HepG2 (cell line): Measurements from ENCODE around the gene GRB2. TPM values are rescaled to one million over a fixed set of nuclear protein-coding genes. Genes with fewer than 3 reads are reported as not detected.

Source experiments
- ATAC-seq: fragments of 200-7000 bp; cut with Tn5 transposase; 3 replicates; pipeline ENCODE4 v1.9.1; 2020; ENCODE audit warnings: mild to moderate bottlenecking, moderate library complexity
- BruUV-seq: library from RNA; stranded (reverse); fragments of 400-500 nt; replicated peaks from 2 replicates; lab custom pipeline; 2021; lab: Mats Ljungman, UMichigan
- CTCF ChIA-PET: fragments of 300-600 bp; formaldehyde crosslinking; extraction: SDS; loops from one replicate; lab custom pipeline; 2021; ENCODE audit warnings: low total read pairs, inconsistent platforms, low intra/inter-chr PET ratio; lab: Yijun Ruan, JAX
- POLR2A ChIA-PET: fragments of 350-600 bp; sonication (Branson Sonifier 250); formaldehyde crosslinking; loops from one replicate; lab custom pipeline; 2020; ENCODE audit warnings: antibody characterized with exemption, inconsistent platforms; lab: Yijun Ruan, JAX
- DNase-seq: peaks from one replicate; pipeline ENCODE4 v3.0.0-alpha.2; 2015; ENCODE audit warnings: low spot score
- FAIRE-seq: peaks from 3 replicates; lab custom pipeline; 2011; peaks lifted over from hg19 to GRCh38; lab: Jason Lieb, UNC
- H2AFZ ChIP-seq: one replicate; pipeline ENCODE4 v1.6.1; 2011; ENCODE audit warnings: low read length, inconsistent platforms
- H3K27ac ChIP-seq: fragments of 300-600 bp; 3 replicates; pipeline ENCODE4 v1.8.0; 2011; ENCODE audit warnings: mixed run types, mild to moderate bottlenecking, mixed read lengths, low read length, inconsistent platforms; ENCODE audit not compliant: insufficient read depth; ENCODE audit errors: extremely low read length
- H3K27me3 ChIP-seq, 2 experiments: fragments of 200-600 bp in 1 of 2; 2 replicates in 1 of 2; 3 replicates in 1 of 2; pipeline versions ENCODE4 v1.6.0 to v1.8.0; 2011; ENCODE audit warnings: low read length in 2 of 2, mild to moderate bottlenecking in 2 of 2, moderate library complexity in 2 of 2, inconsistent platforms in 1 of 2; ENCODE audit not compliant: insufficient read depth in 2 of 2, control insufficient read depth in 1 of 2
- H3K36me3 ChIP-seq, 2 experiments: fragments of 200-600 bp in 1 of 2; replicated peaks in 1 of 2; 2 replicates in 1 of 2; 3 replicates in 1 of 2; pipeline versions ENCODE4 v1.5.1 to v1.8.0; 2011; ENCODE audit warnings: low read length in 2 of 2, inconsistent platforms in 1 of 2; ENCODE audit not compliant: insufficient read depth in 2 of 2, control insufficient read depth in 1 of 2
- H3K4me1 ChIP-seq: 2 replicates; pipeline ENCODE4 v1.5.1; 2012; ENCODE audit warnings: low read length, inconsistent platforms; ENCODE audit not compliant: insufficient read depth
- H3K4me2 ChIP-seq: 2 replicates; pipeline ENCODE4 v1.6.0; 2011; ENCODE audit warnings: low read depth, low read length, inconsistent platforms
- H3K4me3 ChIP-seq, 3 experiments: fragments of 200-600 bp in 1 of 3; sonication (generic), shearing (Covaris generic) in 1 of 3; replicated peaks in 1 of 3; 2 replicates each; pipeline ENCODE4 v1.5.1; 2011 to 2016; ENCODE audit warnings: low read length in 3 of 3, inconsistent platforms in 2 of 3, low read depth in 2 of 3, mild to moderate bottlenecking in 2 of 3, control low read depth in 1 of 3, mixed read lengths in 1 of 3; ENCODE audit not compliant: insufficient read depth in 1 of 3
- H3K79me2 ChIP-seq: one replicate; pipeline ENCODE4 v1.6.1; 2011; ENCODE audit warnings: low read length, inconsistent platforms; ENCODE audit not compliant: insufficient read depth
- H3K9ac ChIP-seq: 2 replicates; pipeline ENCODE4 v1.6.0; 2011; ENCODE audit warnings: mild to moderate bottlenecking, low read depth, low read length, inconsistent platforms; ENCODE audit not compliant: insufficient read depth
- H3K9me3 ChIP-seq: 2 replicates; pipeline ENCODE4 v1.5.1; 2012; ENCODE audit warnings: mild to moderate bottlenecking, low read length
- H4K20me1 ChIP-seq: 2 replicates; pipeline ENCODE4 v1.6.0; 2011; ENCODE audit warnings: inconsistent platforms, mild to moderate bottlenecking, low read length, moderate library complexity; ENCODE audit not compliant: insufficient read depth
- EP300 ChIP-seq, 3 experiments: sonication (generic) in 1 of 3; formaldehyde crosslinking in 1 of 3; IDR thresholded peaks; 2 replicates each; pipeline versions ENCODE4 v1.5.1 to v1.6.1; 2011 to 2020; ENCODE audit warnings: low read depth in 2 of 3, low read length in 2 of 3, borderline replicate concordance in 1 of 3, improper control_type of control experiment in 1 of 3, mild to moderate bottlenecking in 1 of 3, missing genetic modification reagents in 1 of 3, moderate library complexity in 1 of 3
- ETV6 ChIP-seq: sonication (generic); formaldehyde crosslinking; conservative IDR thresholded peaks from 2 replicates; pipeline ENCODE4 v1.4.0; 2020; ENCODE audit warnings: missing genetic modification reagents
- HNF1B ChIP-seq: sonication (generic); formaldehyde crosslinking; IDR thresholded peaks from 2 replicates; pipeline ENCODE4 v1.5.1; 2020; ENCODE audit warnings: mild to moderate bottlenecking, moderate library complexity, missing genetic modification reagents
- ISX ChIP-seq: sonication (generic); formaldehyde crosslinking; conservative IDR thresholded peaks from 2 replicates; pipeline ENCODE4 v1.5.0; 2020; ENCODE audit warnings: missing genetic modification reagents
- POGK ChIP-seq: sonication (generic); formaldehyde crosslinking; conservative IDR thresholded peaks from 2 replicates; pipeline ENCODE4 v1.8.0; 2022; ENCODE audit warnings: mild to moderate bottlenecking, moderate library complexity, missing genetic modification reagents
- SIN3B ChIP-seq: fragments of 150-350 bp; IDR thresholded peaks from 2 replicates; pipeline ENCODE4 v1.6.1; 2014; ENCODE audit warnings: low read length
- SRF ChIP-seq: IDR thresholded peaks from 2 replicates; pipeline ENCODE4 v1.6.1; 2011; ENCODE audit warnings: mild to moderate bottlenecking, low read depth, low read length, moderate library complexity
- TEAD3 ChIP-seq: optimal IDR thresholded peaks from 2 replicates; pipeline ENCODE3; 2016; ENCODE audit warnings: borderline replicate concordance
- USF2 ChIP-seq, 2 experiments: sonication (generic) in 1 of 2; formaldehyde crosslinking in 1 of 2; IDR thresholded peaks; 2 replicates each; pipeline versions ENCODE4 v1.5.1 to v1.6.1; 2011 to 2020; ENCODE audit warnings: borderline replicate concordance in 1 of 2, low read depth in 1 of 2, low read length in 1 of 2, mild to moderate bottlenecking in 1 of 2, missing genetic modification reagents in 1 of 2, moderate library complexity in 1 of 2
- ZBTB25 ChIP-seq: IDR thresholded peaks from 2 replicates; pipeline ENCODE4 v1.6.1; 2018; ENCODE audit warnings: missing genetic modification reagents
- ZNF501 ChIP-seq: sonication (generic); formaldehyde crosslinking; IDR thresholded peaks from 2 replicates; pipeline ENCODE4 v1.5.1; 2020; ENCODE audit warnings: mild to moderate bottlenecking, moderate library complexity, missing genetic modification reagents
- ZNF563 ChIP-seq: sonication (generic); formaldehyde crosslinking; IDR thresholded peaks from 2 replicates; pipeline ENCODE4 v1.8.0; 2022; ENCODE audit warnings: mild to moderate bottlenecking, moderate library complexity, missing genetic modification reagents
- WGBS: methylation state at CpG from one replicate; pipeline ENCODE4 v1.1.6; 2017; ENCODE audit warnings: low lambda C conversion rate; 5-methylcytosine and 5-hydroxymethylcytosine counted together
- in situ Hi-C: cut with HindIII; loops from 2 replicates; pipeline ENCODE4 v1.10.0; 2017; ENCODE audit warnings: low pct_unique_long_range_greater_than_20kb; ENCODE audit not compliant: extremely low pct_ligation_motif_present
- intact Hi-C: fragments of 100-400 bp; cut with micrococcal nuclease; formaldehyde crosslinking; loops from one replicate; pipeline ENCODE4 v1.10.0; 2022; ENCODE audit not compliant: unreplicated experiment
- polyA plus RNA-seq, 8 experiments: library from polyadenylated mRNA; depleted of rRNA in 3 of 8; stranded (reverse) in 7 of 8; unstranded in 1 of 8; fragments of >200 nt; fragmentation: Illumina TruSeq in 4 of 8; extraction: Trizol in 4 of 8; gene quantifications; 2 replicates each; pipeline versions ENCODE4 v1.2.1 to v1.2.3, GENCODE V29; 2011 to 2016; ENCODE audit warnings: low read depth in 4 of 8, missing spikeins in 1 of 8, mixed read lengths in 1 of 8; ENCODE audit not compliant: insufficient read depth in 1 of 8
- total RNA-seq, 5 experiments: library from RNA; depleted of rRNA; stranded (reverse); fragments of >200 nt; fragmentation: Illumina TruSeq; extraction: Trizol; gene quantifications; 2 replicates each; pipeline ENCODE4 v1.2.3, GENCODE V29; 2016; ENCODE audit warnings: low read depth in 1 of 5

The GRB2 gene
- total and polyA plus RNA-seq, 2 of the 13 experiments (the other 11 are each of a cell fraction or from before 2014, with no cell fraction given), result 84.6 to 92.3 TPM

- TF ChIP-seq POGK (CRISPR knock-in tag) (no peak), ZNF501 (CRISPR knock-in tag) (no peak)
These were observed 16.9 kb downstream of the GRB2 start (continued) for GRCh38 chr17:75388476-75389030.

GRCh38 chr17:75387771-75388170, 17.7 kb downstream of the GRB2 start:
- POLR2A ChIA-PET, result no interaction called here
- no peak for DNase-seq
- CTCF ChIA-PET, result no interaction called here
- no peak overlapping the region for H3K27ac ChIP-seq
- no peak overlapping the region for H3K4me3 ChIP-seq
- no peak for FAIRE-seq
- no peak overlapping the region for H3K9ac ChIP-seq
- H3K4me1 ChIP-seq, result peaks cover 78% of the 10 kb centered on the region
- no TSS peak for BruUV-seq
- WGBS, result 96% methylated on average over 3 of the region's 3 CpGs
- H2AFZ ChIP-seq, result no peak overlapping the region
- H3K36me3 ChIP-seq, result peaks cover 12 to 44% of the 10 kb centered on the region in 2 experiments
- H3K79me2 ChIP-seq, result peaks cover 85% of the 10 kb centered on the region
- H3K9me3 ChIP-seq, result no peaks in the 10 kb centered on the region
- no peak for ATAC-seq
- no peaks in the 10 kb centered on the region for H4K20me1 ChIP-seq
- H3K27me3 ChIP-seq, result no peaks in the 10 kb centered on the region
- H3K4me2 ChIP-seq, result no peak overlapping the region
- in situ Hi-C loops, result no loop called here
- intact Hi-C loops, result no loop called here
- TF ChIP-seq TEAD3 (CRISPR knock-in tag) (no peak), ETV6 (CRISPR knock-in tag) (no peak), ZBTB25 (CRISPR knock-in tag) (no peak), ZNF563 (CRISPR knock-in tag) (no peak), HNF1B (no peak), EP300 (IDR thresholded peaks at IDR 0.05; ENCODE audit: low read depth in 2 of 2, low read length in 2 of 2) (no peak), EP300 (CRISPR knock-in tag; IDR thresholded peaks at IDR 0.05; ENCODE audit: borderline replicate concordance) (no peak), SRF (no peak), SIN3B (no peak), ISX (no peak), USF2 (IDR thresholded peaks at IDR 0.05; ENCODE audit: low read depth, low read length) (no peak), USF2 (CRISPR knock-in tag; IDR thresholded peaks at IDR 0.05; ENCODE audit: borderline replicate concordance) (no peak)
